GM18867 (cell line): ENCODE measurements around the gene NUBPL.
"Not testable (repeated sequence)": the region's sequence is repeated elsewhere in the genome, so short reads cannot be mapped to it uniquely, and the experiment has no call there.

Experiments
- ATAC-seq: cut with Tn5 transposase; IDR thresholded peaks from one replicate; pipeline ENCODE4 v1.9.1; 2021; ENCODE audit warnings: mild to moderate bottlenecking, moderate library complexity; ENCODE audit not compliant: unreplicated experiment

NUBPL gene

GRCh38 chr14:31864937-31865855, 304.0 kb downstream of the NUBPL start:
- ATAC-seq, result no peak

- ATAC-seq, result no peak
Observed at GRCh38 chr14:31867570-31867969, 306.4 kb downstream of the NUBPL start.

GRCh38 chr14:31868096-31868495, 306.9 kb downstream of the NUBPL start:
- ATAC-seq, result not testable (repeated sequence)

- no peak for ATAC-seq
Observed at GRCh38 chr14:31876741-31877140, 315.5 kb downstream of the NUBPL start.

GRCh38 chr14:31877255-31877798, 316.1 kb downstream of the NUBPL start:
- no peak for ATAC-seq

GRCh38 chr14:31879661-31880348, 318.6 kb downstream of the NUBPL start:
- no peak for ATAC-seq

GRCh38 chr14:31880935-31881334, 319.7 kb downstream of the NUBPL start:
- no peak for ATAC-seq

- ATAC-seq, result no peak
Observed at GRCh38 chr14:31881531-31882310, 320.5 kb downstream of the NUBPL start.

- ATAC-seq, result no peak
Observed at GRCh38 chr14:31884238-31884637, 323.0 kb downstream of the NUBPL start.

GRCh38 chr14:31884776-31885379, 323.7 kb downstream of the NUBPL start:
- ATAC-seq, result no peak

- no peak for ATAC-seq
Observed at GRCh38 chr14:31886156-31886835, 325.1 kb downstream of the NUBPL start.

GRCh38 chr14:31887929-31888580, 326.9 kb downstream of the NUBPL start:
- ATAC-seq, result no peak

- no peak for ATAC-seq
Observed at GRCh38 chr14:31889297-31889696, 328.1 kb downstream of the NUBPL start.

GRCh38 chr14:31890202-31890601, 329.0 kb downstream of the NUBPL start:
- ATAC-seq, result not testable (repeated sequence)

GRCh38 chr14:31893221-31893757, 332.1 kb downstream of the NUBPL start:
- ATAC-seq, result no peak

GRCh38 chr14:31894351-31894750, 333.1 kb downstream of the NUBPL start:
- ATAC-seq, result no peak

GRCh38 chr14:31895206-31895605, 334.0 kb downstream of the NUBPL start:
- ATAC-seq, result no peak

- no peak for ATAC-seq
Observed at GRCh38 chr14:31895646-31896045, 334.4 kb downstream of the NUBPL start.

- ATAC-seq, result no peak
Observed at GRCh38 chr14:31897581-31898186, 336.5 kb downstream of the NUBPL start.
